Stimulated activated CD4-positive, alpha-beta T cell treated with anti-CD3 and anti-CD28 coated beads, Interleukin-2, amount 100 ng/mL, for 48 hours (primary cell): ENCODE data around the gene FXR2.
"Not testable (repeated sequence)": the region's sequence is repeated elsewhere in the genome, so short reads cannot be mapped to it uniquely, and the experiment has no call there.

ENCODE experiments used
- DNase-seq, 2 donors: peaks; one replicate each; pipeline ENCODE4 v3.0.0-alpha.2; 2020

The FXR2 gene

GRCh38 chr17:7627250-7628121 is 12.8 kb upstream of the FXR2 start, which contains the start of gene SAT2:
TSS of gene SAT2 (minus strand) at chr17:7627821. CDS start at chr17:7627635, 186 bp downstream.
- DNase-seq, result peak; percentile 68 to 74

GRCh38 chr17:7626956-7627249 is 12.2 kb upstream of the FXR2 start:
- DNase-seq, result no peak

GRCh38 chr17:7626307-7626706 is 11.6 kb upstream of the FXR2 start:
- DNase-seq, result no peak

DNA sequence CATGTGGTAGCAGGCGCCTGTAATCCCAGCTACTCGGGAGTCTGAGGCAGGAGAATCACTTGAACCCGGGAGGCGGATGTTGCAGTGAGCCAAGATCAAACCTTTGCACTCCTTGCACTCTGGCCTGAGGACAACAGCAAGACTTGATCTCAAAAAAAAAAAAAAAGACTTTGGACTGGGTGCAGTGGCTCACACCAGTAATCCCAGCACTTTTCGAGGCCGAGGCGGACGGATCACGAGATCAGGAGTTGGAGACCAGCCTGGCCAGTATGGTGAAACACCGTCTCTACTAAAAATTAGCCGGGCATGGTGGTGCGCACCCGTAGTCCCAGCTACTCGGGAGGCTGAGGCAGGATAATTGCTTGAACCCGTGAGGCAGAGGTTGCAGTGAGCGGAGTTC is 11.1 kb upstream of the FXR2 start:
- DNase-seq, result not testable (repeated sequence)

- DNase-seq, result no peak
Measured at GRCh38 chr17:7623661-7624060, 9.0 kb upstream of the FXR2 start.

- no peak for DNase-seq
Measured at GRCh38 chr17:7620835-7621234, 6.1 kb upstream of the FXR2 start.

GRCh38 chr17:7618608-7619007 is 3.9 kb upstream of the FXR2 start:
- DNase-seq, result no peak

GRCh38 chr17:7615265-7615747 is 609 bp upstream of the FXR2 start:
- no peak for DNase-seq

- DNase-seq, result no peak
Measured at GRCh38 chr17:7613769-7614424, 800 bp downstream of the FXR2 start.

- DNase-seq, result no peak
Measured at GRCh38 chr17:7612294-7612640, 2.4 kb downstream of the FXR2 start.

- DNase-seq, result no peak
Measured at GRCh38 chr17:7611635-7612293, 2.9 kb downstream of the FXR2 start.

- no peak for DNase-seq
Measured at GRCh38 chr17:7610641-7611040, 4.1 kb downstream of the FXR2 start.

- DNase-seq, result no peak
Measured at GRCh38 chr17:7606280-7606679, 8.4 kb downstream of the FXR2 start.

- DNase-seq, result not testable (repeated sequence)
Measured at GRCh38 chr17:7597561-7597960, 17.1 kb downstream of the FXR2 start.

GRCh38 chr17:7593296-7593695 is 21.4 kb downstream of the FXR2 start:
- DNase-seq, result no peak

GRCh38 chr17:7592422-7593021 is 22.2 kb downstream of the FXR2 start:
- DNase-seq, result no peak

DNA sequence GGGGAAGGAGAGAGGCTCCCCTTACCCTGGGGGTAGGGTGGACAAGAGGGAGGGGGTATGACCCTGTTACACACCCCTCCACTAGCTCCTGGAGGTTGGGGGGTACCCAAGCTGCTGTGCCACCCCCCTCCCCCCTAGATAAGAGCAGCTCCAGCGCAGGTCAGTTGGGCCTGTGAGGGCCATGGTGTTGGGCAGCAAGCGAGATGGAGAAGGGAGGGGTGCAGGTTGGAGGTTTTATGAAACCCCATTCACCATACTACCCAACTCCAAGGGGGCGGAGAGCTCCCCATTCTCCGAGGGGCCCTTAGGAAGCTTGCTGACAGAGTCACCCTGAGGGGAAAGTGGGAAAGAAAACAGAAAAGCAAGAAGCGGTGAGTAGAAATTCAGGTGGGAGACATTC is 23.1 kb downstream of the FXR2 start:
- no peak for DNase-seq

DNA sequence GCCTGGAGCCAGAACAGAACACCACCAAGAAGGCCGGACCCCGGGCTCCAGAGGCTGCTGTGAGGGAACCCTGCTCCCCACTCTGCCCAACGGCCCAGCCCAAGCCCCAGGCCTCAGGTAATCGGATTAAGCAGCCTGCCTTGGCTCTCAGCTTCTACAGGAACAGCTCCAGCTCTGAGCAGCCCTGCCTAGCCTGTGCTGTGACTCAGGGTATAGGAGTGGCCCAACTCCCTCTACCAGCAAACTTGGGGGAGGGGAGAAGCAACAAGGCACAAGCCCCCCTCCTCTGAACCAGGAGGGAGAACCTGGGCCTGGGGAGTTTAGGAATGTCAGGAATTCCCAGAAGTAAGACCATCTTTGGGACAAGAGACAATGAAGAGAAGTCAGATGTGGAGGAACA is 24.0 kb downstream of the FXR2 start:
- DNase-seq, result no peak

- no peak for DNase-seq
Measured at GRCh38 chr17:7589891-7590691, 24.6 kb downstream of the FXR2 start, which contains the start of gene SOX15. TSS of gene SOX15 (minus strand) at chr17:7590094. CDS start at chr17:7589676, 418 bp downstream.

DNA sequence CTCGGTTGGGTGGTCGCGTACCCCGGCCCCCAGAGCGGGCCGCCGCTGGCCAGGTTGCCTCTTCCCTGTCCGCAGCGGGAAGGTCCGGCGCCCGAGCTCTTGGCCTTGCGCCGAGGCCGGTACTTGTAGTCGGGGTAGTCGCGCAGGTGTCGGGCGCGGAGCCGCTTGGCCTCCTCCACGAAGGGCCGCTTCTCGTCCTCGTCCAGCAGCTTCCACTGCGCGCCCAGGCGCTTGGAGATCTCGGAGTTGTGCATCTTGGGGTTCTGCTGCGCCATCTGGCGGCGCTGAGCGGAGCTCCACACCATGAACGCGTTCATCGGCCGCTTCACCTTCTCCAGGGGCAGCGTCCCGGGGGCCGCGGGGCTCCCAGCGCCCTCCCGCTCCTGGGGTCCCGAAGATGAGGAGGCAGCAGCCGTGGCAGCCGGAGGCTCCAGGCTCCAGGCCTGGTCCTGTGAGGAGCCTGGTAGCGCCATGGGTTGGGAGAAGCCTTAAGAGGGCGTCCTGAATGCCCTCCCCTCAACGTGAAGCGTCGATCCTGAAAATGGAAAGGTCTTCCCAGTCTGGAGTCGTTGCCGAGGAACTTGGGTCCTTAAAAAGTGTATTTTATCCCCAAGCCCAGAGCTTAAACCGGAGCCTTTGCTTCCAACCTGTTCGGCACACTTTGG is 25.4 kb downstream of the FXR2 start:
- DNase-seq, result peak; percentile 57 to 66

GRCh38 chr17:7588553-7589203 is 26.0 kb downstream of the FXR2 start:
- DNase-seq, result no peak
